GM12878 (cell line): ENCODE results near the gene KCND2.

Experiments
- ASH2L ChIP-seq: fragments of 300-600, 200-600 bp; sonication (generic); IDR thresholded peaks from 2 replicates; pipeline ENCODE4 v1.6.1; 2017; ENCODE audit warnings: low read depth, mild to moderate bottlenecking, borderline replicate concordance
- CEBPB ChIP-seq, 2 experiments: fragments of 150-350 bp in 1 of 2; IDR thresholded peaks; 2 replicates each; pipeline ENCODE4 v1.6.1; 2012 to 2014; ENCODE audit warnings: low read depth in 2 of 2, low read length in 2 of 2, borderline replicate concordance in 1 of 2, inconsistent platforms in 1 of 2
- EZH2 ChIP-seq: IDR thresholded peaks from 2 replicates; pipeline ENCODE4 v1.6.1; 2012; ENCODE audit warnings: low read depth, mild to moderate bottlenecking, control low read depth, inconsistent platforms, low read length, borderline replicate concordance; ENCODE audit not compliant: control insufficient read depth
- NFYA ChIP-seq: IDR thresholded peaks from 2 replicates; pipeline ENCODE4 v1.6.1; 2011; ENCODE audit warnings: low read depth, mild to moderate bottlenecking, low read length, improper control_type of control experiment, borderline replicate concordance
- PBX3 ChIP-seq: IDR thresholded peaks from 2 replicates; pipeline ENCODE4 v1.6.1; 2011; ENCODE audit warnings: mild to moderate bottlenecking, low read depth, low read length, moderate library complexity; ENCODE audit not compliant: insufficient replicate concordance
- POLR2A ChIP-seq: IDR thresholded peaks from 2 replicates; pipeline ENCODE4 v1.6.1; 2011; ENCODE audit warnings: low read depth, mild to moderate bottlenecking, low read length
- SRF ChIP-seq, 2 experiments: IDR thresholded peaks; 2 replicates each; pipeline ENCODE4 v1.6.1; 2011; ENCODE audit warnings: low read depth in 2 of 2, low read length in 2 of 2, mild to moderate bottlenecking in 1 of 2, moderate library complexity in 1 of 2
- TCF7 ChIP-seq: IDR thresholded peaks from 2 replicates; pipeline ENCODE4 v1.6.1; 2014; ENCODE audit warnings: antibody characterized with exemption, borderline replicate concordance
- TF ChIP-seq, protein P1 (sequence below), 3 experiments: IDR thresholded peaks in 2 of 3; conservative IDR thresholded peaks in 1 of 3; 2 replicates each; pipeline ENCODE4 v1.5.1; 2011; ENCODE audit warnings: low read depth in 3 of 3, low read length in 3 of 3, mild to moderate bottlenecking in 3 of 3, control low read depth in 2 of 3, moderate library complexity in 2 of 3, inconsistent platforms in 1 of 3, mixed read lengths in 1 of 3; ENCODE audit not compliant: control insufficient read depth in 2 of 3, insufficient read depth in 1 of 3; ENCODE audit errors: extremely low read depth in 1 of 3
- TF ChIP-seq, protein P2 (sequence below): IDR thresholded peaks from 2 replicates; pipeline ENCODE4 v1.6.1; 2011; ENCODE audit warnings: borderline replicate concordance, low read depth, mild to moderate bottlenecking, moderate library complexity, mixed read lengths, low read length; ENCODE audit not compliant: insufficient read depth; ENCODE audit errors: extremely low read length
- TF ChIP-seq, protein P3 (sequence below): fragments of 450-650 bp; IDR thresholded peaks from 2 replicates; pipeline ENCODE4 v1.6.1; 2016; ENCODE audit warnings: mild to moderate bottlenecking

DNA sequence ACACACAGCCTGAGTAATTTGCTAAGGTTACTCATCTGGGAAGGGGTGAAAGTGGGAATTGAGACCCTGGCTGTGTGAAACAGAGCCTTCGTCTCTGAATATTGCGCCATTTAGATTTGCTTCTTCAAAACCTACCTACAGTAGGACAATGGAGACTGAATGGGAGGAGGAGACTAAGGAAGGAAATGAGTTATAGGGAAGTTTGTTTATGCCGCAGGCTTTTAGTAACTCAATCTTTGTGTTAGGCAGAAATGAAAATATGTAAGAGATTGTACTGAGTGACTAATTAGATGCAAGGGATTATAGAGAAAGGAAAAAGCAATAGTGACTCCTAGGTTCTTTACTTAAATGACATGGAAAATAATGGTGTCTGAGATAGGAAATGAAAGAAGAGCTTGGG lies 80.2 kb downstream of the KCND2 start:
- TF ChIP-seq, protein P1, sequence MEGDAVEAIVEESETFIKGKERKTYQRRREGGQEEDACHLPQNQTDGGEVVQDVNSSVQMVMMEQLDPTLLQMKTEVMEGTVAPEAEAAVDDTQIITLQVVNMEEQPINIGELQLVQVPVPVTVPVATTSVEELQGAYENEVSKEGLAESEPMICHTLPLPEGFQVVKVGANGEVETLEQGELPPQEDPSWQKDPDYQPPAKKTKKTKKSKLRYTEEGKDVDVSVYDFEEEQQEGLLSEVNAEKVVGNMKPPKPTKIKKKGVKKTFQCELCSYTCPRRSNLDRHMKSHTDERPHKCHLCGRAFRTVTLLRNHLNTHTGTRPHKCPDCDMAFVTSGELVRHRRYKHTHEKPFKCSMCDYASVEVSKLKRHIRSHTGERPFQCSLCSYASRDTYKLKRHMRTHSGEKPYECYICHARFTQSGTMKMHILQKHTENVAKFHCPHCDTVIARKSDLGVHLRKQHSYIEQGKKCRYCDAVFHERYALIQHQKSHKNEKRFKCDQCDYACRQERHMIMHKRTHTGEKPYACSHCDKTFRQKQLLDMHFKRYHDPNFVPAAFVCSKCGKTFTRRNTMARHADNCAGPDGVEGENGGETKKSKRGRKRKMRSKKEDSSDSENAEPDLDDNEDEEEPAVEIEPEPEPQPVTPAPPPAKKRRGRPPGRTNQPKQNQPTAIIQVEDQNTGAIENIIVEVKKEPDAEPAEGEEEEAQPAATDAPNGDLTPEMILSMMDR (IDR thresholded peaks at IDR 0.05 in 2 of 3, conservative IDR thresholded peaks at IDR 0.05 in 1 of 3; ENCODE audit: control insufficient read depth in 2 of 3, extremely low read depth in 1 of 3, insufficient read depth in 1 of 3, low read depth in 3 of 3, low read length in 3 of 3): no peak
- no peak for TF ChIP-seq PBX3
- TF ChIP-seq EZH2: no peak
- TF ChIP-seq ASH2L: no peak
- TF ChIP-seq NFYA: no peak
- TF ChIP-seq, protein P2, sequence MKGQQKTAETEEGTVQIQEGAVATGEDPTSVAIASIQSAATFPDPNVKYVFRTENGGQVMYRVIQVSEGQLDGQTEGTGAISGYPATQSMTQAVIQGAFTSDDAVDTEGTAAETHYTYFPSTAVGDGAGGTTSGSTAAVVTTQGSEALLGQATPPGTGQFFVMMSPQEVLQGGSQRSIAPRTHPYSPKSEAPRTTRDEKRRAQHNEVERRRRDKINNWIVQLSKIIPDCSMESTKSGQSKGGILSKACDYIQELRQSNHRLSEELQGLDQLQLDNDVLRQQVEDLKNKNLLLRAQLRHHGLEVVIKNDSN: no peak
- TF ChIP-seq POLR2A: no peak
- no peak for TF ChIP-seq TCF7
- TF ChIP-seq, protein P3, sequence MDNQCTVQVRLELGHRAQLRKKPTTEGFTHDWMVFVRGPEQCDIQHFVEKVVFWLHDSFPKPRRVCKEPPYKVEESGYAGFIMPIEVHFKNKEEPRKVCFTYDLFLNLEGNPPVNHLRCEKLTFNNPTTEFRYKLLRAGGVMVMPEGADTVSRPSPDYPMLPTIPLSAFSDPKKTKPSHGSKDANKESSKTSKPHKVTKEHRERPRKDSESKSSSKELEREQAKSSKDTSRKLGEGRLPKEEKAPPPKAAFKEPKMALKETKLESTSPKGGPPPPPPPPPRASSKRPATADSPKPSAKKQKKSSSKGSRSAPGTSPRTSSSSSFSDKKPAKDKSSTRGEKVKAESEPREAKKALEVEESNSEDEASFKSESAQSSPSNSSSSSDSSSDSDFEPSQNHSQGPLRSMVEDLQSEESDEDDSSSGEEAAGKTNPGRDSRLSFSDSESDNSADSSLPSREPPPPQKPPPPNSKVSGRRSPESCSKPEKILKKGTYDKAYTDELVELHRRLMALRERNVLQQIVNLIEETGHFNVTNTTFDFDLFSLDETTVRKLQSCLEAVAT: no peak
- TF ChIP-seq CEBPB (IDR thresholded peaks at IDR 0.05; ENCODE audit: borderline replicate concordance in 1 of 2, low read depth in 2 of 2, low read length in 2 of 2): no peak
- TF ChIP-seq SRF (IDR thresholded peaks at IDR 0.05; ENCODE audit: low read depth in 2 of 2, low read length in 2 of 2): no peak
